ENCODE data around the gene EFCC1.

Gene EFCC1

DNA sequence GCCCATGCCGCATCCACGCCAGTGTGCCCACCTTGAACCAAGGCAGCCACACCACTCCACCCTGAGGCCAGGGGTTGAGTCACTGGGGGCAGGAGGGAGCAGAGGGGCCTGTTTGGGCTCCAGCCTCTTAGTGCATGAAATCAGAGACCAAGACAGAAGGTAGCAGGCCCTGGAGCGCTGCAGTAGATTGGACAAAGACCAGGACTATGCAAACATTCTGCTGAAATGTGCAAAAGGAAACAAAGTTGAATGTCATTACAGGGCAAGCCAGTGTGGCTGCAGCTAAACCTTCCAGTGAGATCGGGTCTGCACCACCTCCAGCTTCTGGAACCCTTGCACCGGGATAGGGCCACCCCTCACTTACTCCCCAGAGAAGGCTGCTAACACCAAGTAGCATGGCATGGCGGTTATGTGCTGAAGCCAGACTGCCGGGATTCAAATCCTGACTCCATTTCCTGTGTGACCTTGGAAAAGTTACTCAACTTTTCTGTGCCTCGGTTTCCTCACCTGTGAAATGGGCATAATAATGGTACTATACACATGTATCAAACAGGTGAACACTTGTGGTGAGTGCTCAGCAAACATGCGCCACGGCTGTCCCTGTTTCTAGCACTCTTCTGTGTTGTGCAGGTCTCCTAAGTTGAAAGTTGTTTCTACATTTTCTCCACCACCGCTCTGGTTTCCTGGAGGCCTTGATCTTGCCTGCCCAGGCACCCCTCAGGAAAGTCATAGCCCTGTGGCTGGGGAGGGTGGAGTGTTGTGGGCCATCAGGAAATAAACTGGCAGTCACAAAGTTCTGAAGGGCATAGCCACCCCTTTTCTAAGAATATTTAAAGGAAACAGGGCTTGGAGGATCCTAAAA, 34.5 kb downstream of the EFCC1 start:
- DNase-seq = no peak

DNA sequence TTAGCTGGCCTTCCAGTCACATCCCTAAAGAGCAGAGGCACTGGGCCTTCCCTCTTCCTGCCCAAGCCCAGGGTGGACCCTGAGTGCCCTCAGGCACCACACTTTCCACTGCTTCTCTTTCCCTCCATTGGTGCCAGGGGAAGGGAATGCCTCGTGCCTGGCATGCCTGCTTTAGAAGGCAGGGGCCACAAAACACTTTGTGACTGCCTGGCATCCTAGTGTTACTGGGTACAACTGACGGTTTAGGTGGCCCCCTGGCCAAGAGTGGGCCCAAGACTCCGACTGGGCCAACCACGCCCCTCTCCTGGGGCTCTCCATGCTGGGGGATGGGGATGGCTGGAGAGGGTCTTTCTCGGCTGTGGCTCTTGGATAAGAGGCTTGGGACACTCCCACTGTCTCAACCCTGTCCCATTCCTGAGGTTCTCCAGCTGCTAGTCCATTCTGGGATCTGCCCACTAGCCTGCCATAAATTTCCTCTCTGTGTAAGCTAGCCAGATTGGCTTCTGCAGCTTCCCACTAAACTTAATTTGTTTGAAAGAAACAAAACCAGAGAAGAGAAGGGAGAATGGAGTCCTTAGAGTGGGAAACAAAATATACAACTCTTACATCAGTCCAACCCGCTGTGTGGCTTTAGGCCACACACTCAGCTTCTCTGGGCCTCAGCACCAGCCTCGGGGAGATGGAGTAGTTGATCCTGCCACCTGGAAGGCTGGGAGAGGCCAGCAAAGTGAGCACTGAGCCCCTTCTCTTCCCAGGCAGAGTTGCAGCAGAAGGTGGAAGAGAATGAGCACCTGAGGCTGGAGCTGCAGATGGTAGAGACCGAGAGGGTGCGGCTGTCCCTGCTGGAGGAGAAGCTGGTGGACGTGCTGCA, 35.4 kb downstream of the EFCC1 start:
- no peak for DNase-seq

DNA sequence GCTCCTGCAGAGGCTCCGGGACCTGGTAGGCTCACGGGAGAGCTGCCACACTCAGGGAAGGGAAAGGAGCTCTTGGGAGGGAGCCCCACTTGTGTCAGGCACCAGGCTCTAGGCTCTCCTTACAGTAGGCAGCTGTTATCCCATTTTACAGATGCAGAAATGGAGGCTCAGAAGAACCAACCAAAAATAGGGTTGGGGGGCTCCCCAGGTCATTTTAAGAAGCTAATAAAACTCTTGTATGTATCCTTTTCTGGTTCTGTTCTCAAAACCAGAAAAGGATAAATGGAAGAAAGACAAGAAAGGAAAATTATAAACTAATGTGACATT, 36.0 kb downstream of the EFCC1 start:
- DNase-seq = no peak

DNA sequence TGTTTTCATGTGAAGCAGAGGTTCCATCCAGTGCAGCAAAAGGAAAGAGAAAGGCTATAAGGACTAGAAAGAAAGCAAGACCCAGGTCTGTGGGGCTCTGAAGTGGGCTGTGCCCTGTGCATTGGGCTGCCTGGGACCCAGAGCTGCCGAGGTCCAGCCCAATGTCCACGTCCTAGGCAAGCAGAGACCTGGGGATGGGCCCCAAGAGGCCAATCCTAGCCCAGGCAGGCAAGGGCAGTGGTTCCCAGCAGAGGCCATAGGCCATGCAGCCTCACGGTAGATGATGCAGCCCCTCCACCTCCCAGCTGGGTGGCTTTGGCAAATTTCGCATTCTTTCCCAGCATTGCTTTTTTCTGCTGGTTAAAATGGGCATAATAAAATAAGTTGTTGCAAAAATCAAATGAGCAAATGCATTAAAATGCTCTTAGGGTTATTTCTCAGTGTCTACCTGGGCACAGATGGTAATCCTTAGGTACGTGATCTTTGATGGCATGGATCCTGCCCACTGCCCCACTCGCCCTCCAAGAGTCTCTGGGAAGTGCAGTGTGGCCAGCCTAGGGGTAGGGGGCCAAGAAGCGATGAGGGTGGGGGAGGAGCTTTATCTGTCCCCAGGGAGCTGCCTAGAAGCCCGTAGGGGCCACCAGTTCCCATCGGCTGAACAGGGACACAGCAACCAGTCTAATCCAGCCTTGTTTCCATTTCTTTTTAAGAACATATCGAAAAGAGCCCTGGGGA, 37.2 kb downstream of the EFCC1 start:
- DNase-seq = no peak

DNA sequence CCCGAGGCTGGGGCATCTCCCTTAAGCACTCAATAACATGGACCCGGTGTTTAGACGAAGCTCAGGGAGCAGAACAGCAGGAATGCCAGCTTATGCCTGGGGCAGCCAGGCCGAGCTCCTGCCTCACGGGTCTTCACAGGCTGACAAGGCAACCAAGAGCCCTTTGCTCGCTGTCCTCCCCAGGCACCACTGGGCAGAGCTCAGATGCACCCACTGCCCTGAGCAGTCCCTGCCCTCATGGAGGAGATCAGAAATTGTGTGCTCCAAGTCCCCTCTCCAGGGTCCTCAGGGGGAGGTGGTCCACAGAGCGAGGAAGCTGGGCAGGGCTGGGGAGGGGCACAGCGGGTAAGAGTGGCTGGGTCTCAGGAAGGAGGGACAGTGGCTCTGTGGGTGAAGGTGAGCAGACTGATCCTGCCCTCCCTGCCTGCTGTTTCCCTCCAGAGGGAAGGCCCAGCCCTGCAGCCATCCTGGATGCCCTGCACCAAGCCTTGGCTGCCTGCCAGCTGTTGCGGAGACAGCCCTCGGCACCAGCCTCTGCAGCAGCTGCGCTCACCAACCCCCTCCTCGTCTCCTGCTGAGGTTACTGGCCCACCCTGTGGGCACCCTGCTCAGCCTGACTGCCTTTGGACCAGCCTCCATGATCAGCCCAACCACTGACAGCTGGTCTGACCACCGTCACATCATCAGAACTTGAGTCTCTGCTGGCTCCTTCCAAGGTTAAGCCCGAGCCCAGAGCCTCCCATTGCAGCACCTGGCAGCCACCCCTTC, 38.4 kb downstream of the EFCC1 start:
- peak; percentile 84 for DNase-seq

DNA sequence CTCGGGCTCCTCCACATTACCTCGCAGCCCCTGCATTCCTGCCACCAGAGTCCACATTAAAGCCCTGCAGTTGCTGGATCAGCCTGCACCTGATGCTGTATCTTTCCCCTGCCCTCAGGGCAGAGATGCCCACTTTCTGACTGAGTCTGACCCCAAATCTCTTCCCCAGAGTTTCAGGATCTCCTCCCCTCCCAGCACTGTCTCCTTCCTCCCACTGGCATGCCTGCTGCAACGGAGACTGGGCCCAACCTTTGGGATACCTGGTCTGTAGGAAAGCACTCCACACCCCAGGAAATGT, 38.9 kb downstream of the EFCC1 start:
- DNase-seq = no peak

DNA sequence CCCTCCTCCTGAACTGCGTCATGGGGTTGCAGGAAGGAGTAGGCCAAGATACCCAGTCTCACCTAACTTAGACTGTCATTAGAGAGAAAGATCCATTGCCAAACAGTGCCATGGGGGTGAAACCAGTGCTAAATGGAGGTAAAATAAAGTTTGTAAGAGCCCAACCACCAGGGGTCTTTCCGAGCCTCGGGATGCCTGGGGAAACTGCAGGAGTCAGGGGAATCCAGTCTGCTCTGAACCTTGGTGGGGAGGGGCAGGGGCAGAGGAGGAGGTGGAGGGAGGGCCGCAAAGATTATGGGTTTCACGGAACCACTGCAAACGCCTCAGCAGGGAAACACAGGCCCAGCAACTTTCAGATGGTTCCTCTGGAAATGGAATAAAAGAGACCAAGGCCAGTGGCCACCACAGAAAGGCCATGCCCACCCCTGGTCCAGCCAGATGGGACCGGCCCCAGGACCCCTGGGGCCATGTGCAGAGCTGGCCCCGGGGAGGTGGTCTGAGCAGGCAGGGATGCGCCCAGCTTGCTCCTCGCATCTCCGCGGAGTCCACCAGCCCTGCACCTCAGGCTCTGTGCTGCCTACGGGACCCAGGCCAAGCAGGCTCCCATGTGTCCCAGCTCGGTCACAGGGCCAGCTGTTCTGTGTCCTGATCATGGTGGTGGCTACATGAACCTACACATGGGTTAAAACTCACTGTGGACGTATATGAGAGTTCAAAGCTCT, 39.6 kb downstream of the EFCC1 start:
- DNase-seq = no peak

DNA sequence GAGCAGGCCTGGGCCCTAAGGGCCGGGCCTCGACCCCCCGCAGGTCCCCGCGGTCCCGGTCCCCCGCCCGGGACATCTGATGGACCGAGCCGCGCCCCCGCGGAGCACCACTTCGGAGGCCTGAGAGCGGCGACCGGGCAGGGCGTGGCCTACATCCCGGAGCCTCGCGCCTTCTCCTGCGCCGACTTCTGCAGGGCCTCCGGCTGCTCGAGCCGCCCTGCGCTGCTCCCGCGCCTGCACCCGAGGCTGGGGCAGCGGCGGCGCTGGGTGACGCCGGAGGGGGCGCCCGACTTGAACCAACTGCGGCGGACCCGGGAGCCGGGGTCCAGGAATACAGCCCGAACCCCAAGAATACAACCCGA, 44.6 kb downstream of the EFCC1 start:
- no peak for DNase-seq

DNA sequence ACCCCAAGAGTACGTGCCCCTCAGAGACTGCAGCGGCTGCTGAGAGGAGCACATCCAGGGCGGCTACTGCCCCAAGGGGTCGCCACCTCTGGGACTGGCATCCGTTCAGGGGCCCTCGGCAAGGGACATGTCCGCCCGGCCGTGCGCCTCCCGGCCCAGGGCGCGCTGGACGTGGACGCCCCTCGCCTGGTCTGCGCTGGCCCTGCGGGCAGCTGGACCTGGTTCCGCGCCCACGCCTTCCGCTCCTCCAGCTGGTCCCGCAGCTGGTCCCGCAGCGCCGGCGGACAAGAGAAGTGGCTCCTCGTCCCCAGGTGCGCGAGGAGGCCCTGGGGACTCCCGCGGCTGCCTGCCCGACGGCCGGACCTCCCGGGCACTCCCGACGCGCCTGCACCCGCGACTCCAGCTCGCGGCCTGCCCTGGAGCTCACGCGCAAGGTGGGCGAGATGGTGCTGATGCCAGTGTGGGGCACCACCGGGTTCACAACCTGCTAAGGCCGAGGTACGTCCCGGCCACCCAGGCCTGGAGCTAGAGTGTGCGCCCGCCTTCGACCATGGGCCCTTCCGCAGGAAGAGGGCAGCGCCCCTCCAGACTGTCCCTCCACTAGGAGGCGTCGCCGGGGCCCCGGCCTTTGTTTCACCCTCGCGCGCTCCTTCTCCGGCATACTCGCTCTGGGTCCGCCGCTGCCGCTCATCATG, 45.1 kb downstream of the EFCC1 start:
- DNase-seq = no peak

DNA sequence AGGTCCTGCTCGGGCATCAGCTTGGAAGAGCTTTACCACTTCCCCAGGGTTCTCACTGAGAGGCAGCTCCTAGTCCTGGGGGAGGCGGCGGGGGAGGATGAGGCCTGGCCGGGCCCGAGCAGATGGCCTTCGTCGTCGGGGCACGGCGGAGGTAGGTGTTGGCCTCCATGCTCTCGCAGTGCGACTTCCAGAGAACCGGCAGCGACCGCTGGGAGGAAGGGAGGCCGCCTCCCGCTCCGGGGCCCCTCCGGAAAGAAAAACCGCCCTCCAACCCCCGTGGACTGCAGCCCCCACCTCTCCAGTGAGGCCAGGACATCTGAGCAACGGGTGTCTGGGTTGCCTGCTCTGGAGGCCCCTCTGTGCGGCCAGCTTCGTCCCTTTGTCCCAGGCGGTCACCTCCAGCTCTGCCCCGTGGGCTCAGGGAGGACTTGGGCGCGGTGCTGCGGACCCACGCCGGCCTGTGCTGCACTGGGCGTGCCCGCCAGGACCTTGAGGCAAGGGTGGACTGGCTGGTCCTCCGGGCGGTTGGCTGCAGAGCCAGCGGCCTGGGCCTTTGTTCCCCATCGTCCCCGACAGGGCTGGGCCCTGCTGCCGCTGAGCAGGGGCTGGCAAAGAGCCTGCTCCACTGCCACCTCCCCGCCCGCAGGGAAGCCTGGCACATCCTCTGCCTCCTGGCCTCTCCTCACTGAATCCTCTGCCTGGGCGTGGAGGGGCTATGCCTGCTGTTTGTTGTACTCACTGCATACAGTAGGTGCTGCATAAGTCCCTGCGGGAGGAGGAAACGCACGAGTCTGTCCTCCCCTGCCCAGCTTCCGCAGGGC, 45.8 kb downstream of the EFCC1 start:
- no peak for DNase-seq

DNA sequence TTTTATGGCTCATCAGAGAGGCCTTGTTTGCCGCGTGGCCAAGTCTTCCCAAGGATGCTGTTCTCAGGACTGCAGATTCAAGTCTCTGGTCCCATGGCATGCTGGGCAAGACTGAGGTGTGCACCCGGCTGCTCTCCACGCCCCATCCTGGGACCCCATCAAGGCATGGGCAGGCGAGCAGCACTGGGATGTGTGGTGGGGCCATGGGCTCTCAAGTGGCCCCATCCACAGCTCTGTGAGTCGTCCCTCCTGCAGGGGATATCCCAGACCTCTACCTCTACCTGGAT, 46.4 kb downstream of the EFCC1 start:
- no peak for DNase-seq

DNA sequence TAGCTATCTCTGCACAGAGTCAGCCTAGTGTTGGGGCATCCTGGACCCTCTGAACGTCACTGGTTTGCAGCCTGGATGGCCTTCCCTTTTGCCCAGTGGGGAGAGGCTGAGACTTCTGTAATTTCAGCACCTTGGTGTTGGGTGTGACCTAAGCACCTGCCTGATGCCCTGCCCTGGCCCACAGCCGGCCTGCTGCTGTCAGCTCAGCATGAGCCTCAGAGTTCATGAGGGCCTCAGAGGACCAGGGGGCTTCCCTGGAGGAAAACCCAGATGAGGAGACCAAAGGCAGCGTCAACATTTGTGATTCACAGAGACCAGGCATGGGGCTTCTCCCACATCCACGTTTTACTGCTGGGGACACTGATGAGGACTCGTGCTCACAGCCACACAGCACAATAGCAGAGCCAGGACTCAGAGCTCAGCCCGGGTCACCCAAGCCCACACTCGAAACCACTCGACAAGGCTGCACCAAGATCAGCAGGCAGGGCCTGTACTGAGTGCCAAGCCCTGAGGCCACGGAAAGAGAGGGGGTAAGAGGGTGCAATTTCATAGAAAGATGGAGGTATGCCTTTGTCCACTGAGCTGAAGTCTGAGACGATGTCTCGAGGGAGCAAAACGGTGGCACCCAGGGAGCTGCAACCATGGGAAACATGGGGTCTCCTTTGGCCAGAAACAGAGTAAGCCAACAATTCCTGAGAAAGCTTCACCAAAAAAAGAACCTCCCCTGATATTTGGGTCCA, 49.6 kb downstream of the EFCC1 start:
- DNase-seq = no peak

DNA sequence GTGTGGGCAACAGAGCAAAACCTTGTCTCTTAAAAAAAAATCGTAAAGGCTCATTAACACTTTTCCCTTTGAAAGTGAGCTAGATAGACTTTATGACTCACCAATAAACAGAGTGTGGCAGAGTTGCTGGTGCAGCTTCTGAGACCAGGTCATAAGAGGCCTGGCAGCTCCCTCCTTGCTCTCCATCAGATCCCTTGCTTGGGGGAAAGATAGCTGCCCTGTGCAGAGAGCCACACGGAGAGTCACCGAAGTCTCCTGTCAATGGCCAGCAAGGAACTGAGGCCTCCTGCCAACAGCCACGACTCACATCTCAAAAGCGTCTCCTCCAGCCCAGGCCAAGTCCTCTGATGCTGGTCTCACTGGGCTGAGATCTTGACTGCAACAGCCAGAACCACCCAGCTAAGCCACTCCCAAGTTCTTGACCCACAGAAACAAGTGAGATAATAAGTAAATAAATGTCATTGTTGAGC, 50.8 kb downstream of the EFCC1 start:
- DNase-seq = peak; percentile 20

DNA sequence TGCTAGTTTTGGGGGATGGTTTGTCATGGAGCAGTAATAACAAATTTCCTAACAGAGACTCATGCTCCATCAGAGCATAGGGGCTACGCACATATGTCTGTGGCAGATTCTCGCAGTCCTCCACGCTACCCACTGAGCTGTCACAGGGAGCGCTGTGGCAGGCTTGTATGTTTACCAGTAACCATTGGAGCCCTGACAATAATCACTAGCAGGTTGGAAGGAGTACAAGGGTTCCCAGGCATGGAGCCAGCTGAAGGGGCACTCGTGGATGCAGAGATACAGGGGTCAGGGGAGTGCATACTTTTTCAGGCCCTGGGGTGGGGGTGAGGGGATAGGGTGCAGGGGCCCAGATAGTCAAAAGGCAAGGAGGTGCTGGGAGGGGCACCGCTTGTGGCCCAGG, 51.6 kb downstream of the EFCC1 start:
- peak; percentile 87 for DNase-seq

DNA sequence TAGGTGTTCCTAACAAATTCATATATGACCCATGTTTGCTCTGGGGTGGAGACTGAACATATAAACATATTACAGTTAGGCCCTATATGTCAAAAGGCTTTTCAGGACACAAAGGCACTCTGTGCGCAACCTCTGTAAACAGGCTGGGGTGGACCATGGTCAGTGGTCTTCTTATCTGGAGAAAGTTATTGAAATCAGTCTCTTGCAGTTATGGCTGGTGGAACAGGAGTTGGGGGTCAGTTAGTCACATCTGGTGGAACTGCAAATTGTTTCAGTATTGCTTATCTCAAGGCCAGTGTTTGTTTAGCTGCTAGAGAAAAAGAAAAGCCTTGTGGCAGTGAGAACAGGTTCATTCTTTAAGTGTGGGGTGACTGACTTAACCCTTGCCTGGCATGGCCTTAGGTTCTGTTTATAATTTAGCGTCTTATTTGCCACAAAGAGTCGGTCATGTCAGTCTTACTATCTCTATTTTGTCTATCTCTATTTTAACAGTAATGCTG, 53.6 kb downstream of the EFCC1 start:
- DNase-seq = peak; percentile 27

DNA sequence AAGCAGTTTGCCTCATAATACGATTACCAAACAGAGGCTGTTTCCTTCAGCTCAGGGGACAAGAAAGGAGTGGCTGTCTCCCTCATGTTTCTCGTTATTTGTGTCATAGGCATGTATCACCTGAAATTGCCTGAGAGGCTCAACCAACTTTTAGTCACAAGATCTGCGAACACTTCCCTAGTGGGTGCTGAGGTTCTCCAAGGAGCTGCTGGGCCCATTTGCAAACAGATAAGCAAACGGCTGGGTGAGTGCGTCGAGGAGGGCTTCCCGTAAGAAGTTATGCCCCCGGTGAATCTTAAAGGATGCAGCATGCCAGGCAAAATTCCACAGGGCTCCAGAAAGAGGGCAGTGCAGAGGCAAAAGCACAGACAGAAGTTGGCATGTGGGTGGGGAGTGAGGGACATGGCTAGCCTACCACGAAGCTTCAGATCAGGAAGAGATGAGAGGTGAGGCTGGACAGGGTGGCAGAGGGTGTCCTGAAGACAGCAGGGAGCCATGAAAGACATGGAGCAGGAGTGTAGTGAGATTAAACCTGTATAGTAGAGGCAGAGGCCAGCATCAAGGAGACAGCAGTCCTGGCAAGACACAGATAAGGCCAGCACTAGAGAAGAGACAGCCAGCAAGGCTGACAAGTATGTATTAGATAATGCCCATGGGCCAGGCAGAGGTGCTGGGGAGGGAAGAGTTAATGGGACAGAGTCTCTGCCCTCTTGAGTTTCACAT, 55.5 kb downstream of the EFCC1 start:
- no peak for DNase-seq

DNA sequence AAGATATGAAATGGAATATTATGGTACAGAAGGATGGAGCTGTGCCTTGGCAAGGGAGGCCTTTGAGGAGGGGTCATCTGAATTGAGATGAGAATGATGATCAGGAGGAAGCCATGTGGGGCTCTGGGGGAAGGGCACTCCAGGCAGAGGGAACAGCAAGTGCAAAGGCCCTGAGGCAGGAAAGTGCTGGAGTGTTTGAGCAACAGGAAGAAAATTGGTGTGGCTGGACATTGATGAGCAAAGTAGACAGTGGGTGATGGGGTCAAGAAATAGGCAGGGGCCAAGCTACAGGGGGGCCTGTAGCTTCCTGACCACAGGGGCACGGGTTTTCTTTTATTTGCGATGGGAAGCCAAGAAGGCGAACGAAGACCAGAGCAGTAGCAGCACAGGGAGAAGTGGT, 56.1 kb downstream of the EFCC1 start:
- DNase-seq = no peak

DNA sequence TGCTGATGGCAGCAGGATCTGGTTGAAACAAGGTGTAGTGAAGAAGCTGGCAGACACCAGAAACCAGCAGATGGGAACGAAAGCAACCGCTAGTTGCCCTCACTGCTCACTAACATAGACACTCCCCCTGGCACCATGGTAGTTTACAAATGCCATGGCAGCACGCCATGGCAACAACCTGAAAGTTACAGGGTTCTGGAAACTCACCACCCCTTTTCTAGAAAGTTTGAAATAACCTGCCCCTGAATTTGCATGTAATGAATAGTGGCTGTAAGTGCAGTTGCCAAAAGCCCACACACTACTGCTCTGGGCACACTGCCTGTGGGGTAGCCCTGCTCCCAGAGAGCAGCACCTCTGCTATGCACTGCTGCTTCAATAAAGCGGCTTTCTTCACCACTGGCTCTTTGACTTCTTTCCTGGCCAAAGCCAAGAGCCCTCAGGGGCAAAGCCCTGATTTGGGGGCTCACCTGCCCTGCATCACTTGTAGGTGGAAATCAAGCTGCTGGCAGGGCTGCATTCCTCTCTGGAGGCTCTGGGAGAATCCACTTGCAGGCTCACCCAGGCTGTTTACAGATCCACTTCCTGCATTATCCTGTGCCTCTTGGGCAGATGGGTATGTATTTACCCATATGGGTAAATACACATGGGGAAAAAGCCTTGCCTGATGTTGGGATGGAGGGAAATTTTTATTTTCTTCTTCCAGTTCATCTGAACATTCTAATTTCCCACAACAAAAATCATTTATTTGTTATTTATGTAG, 57.5 kb downstream of the EFCC1 start:
- DNase-seq = peak; percentile 61
